Activated CD8-positive, alpha-beta T cell treated with anti-CD3 and anti-CD28 coated beads for 36 hours (primary cell): ENCODE measurements around the gene GAREM1. TPM values are rescaled to one million over a fixed set of nuclear protein-coding genes. Genes with fewer than 3 reads are reported as not detected.

Experiments
- ATAC-seq: fragments of 200-7000 bp; cut with Tn5 transposase; one replicate; pipeline ENCODE4 v1.10.0; 2021; ENCODE audit warnings: mild to moderate bottlenecking, moderate library complexity
- CTCF ChIA-PET: fragments of 350-600 bp; sonication (Branson Sonifier 250); formaldehyde crosslinking; loops from one replicate; lab custom pipeline; 2021; ENCODE audit warnings: antibody characterized with exemption; lab: Charles Lee
- POLR2A ChIA-PET: fragments of 350-600 bp; sonication (Branson Sonifier 250); formaldehyde crosslinking; loops from one replicate; lab custom pipeline; 2021; ENCODE audit warnings: antibody characterized with exemption; lab: Charles Lee
- DNase-seq: peaks from one replicate; pipeline ENCODE4 v3.0.0-alpha.2; 2020
- H3K27ac Mint-ChIP-seq: one replicate; pipeline ENCODE4 v1.8.0; 2021; ENCODE audit warnings: mild to moderate bottlenecking, mixed read lengths
- H3K27me3 Mint-ChIP-seq: one replicate; pipeline ENCODE4 v1.8.0; 2021; ENCODE audit warnings: mixed read lengths
- H3K36me3 Mint-ChIP-seq: one replicate; pipeline ENCODE4 v1.8.0; 2021; ENCODE audit warnings: low read depth, mixed read lengths
- H3K4me1 Mint-ChIP-seq: one replicate; pipeline ENCODE4 v1.8.0; 2021; ENCODE audit warnings: low read depth, mixed read lengths
- H3K4me3 Mint-ChIP-seq: one replicate; pipeline ENCODE4 v1.8.0; 2021; ENCODE audit warnings: mild to moderate bottlenecking, moderate library complexity, mixed read lengths
- H3K9me3 Mint-ChIP-seq: one replicate; pipeline ENCODE4 v1.8.0; 2021; ENCODE audit warnings: mixed read lengths
- intact Hi-C: fragments of 100-400 bp; cut with micrococcal nuclease; formaldehyde crosslinking; loops from one replicate; pipeline ENCODE4 v1.10.0; 2022
- total RNA-seq, 2 experiments: library from RNA; stranded (reverse); gene quantifications; one replicate each; pipeline ENCODE4 v1.2.3, GENCODE V29; 2021
- TF ChIP-seq, protein P1 (sequence below): fragments of 200-600 bp; IDR thresholded peaks from one replicate; pipeline ENCODE4 v1.8.0; 2022; ENCODE audit warnings: antibody characterized with exemption, mild to moderate bottlenecking

Gene GAREM1
- total RNA-seq, 2 experiments from 2014 or later: not detected

DNA sequence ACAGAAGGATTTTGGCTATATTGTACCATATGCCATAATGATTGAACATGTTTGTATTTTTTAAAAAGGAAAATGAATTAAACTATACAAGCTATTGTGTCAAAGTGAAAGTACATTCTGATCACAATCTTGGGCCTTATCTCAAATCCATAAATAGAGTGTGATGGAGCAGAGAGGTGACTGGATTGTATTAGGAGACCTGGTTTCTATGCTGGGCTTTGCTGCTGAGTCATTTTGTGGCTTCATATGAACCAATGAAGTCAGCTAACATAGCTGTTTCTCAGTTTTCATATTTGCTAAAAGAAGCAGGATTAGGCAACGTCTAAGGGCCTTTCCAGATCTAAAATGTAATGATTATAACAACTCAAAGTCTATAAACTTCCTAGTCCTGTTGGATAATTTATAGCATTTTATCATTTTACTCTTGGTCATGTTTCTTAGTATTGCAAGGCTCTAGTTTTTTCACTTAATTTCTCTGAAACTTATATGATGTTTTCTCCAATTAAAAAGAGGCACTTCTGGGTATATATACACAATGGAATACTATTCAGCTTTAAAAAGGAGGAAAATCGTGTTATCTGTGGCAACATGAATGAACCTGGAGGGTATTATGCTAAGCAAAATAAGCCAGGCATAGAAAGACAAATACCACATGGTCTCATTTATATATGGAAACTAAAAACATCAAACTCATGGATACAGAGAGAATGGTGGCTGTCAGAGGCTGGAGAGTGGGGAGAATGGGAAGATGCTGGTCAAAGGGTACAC is 168.5 kb downstream of the GAREM1 start:
- ChIA-PET CTCF (interaction anchor here (0.9 to 2.1 kb wide), 3 partner anchors 12 to 144 kb away, joined by 3 to 7 read pairs (median 4); no protein-coding TSS in a partner anchor), POLR2A (no interaction called here)
- Mint-ChIP-seq H3K27ac (no peak overlapping the region), H3K36me3 (no peaks in the 10 kb centered on the region), H3K4me1 (peaks cover 6% of the 10 kb centered on the region), H3K4me3 (no peak overlapping the region), H3K9me3 (no peaks in the 10 kb centered on the region), H3K27me3 (peaks cover 19% of the 10 kb centered on the region)
- intact Hi-C loops: no loop called here
- DNase-seq (peak; percentile 4), ATAC-seq (peak; percentile 49)
- TF ChIP-seq, protein P1, sequence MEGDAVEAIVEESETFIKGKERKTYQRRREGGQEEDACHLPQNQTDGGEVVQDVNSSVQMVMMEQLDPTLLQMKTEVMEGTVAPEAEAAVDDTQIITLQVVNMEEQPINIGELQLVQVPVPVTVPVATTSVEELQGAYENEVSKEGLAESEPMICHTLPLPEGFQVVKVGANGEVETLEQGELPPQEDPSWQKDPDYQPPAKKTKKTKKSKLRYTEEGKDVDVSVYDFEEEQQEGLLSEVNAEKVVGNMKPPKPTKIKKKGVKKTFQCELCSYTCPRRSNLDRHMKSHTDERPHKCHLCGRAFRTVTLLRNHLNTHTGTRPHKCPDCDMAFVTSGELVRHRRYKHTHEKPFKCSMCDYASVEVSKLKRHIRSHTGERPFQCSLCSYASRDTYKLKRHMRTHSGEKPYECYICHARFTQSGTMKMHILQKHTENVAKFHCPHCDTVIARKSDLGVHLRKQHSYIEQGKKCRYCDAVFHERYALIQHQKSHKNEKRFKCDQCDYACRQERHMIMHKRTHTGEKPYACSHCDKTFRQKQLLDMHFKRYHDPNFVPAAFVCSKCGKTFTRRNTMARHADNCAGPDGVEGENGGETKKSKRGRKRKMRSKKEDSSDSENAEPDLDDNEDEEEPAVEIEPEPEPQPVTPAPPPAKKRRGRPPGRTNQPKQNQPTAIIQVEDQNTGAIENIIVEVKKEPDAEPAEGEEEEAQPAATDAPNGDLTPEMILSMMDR: no peak

DNA sequence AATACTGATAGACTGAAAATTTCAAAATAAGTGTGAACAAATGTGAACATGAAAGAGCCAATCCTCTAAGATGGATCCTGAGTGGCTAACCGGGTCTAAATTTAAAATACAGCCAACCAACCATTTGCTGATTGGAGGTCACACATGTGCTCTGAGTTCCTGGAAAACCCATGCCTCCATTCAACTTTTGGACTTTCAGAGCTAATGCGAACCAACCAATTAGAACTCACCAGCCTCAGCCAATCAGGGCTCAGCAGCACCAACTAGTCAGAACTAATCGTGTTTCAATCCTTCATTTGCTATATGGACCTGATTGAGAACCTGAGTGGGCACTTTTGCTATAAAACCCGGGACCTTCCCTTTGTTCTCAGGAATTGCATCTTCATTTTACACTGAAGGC is 169.3 kb downstream of the GAREM1 start:
- peaks cover 19% of the 10 kb centered on the region for H3K27me3 Mint-ChIP-seq
- DNase-seq (no peak), ATAC-seq (no peak)
- no peaks in the 10 kb centered on the region for H3K36me3 Mint-ChIP-seq
- POLR2A ChIA-PET: no interaction called here
- H3K9me3 Mint-ChIP-seq: no peaks in the 10 kb centered on the region
- peaks cover 6% of the 10 kb centered on the region for H3K4me1 Mint-ChIP-seq
- TF ChIP-seq, protein P1: no peak
- H3K27ac Mint-ChIP-seq: no peak overlapping the region
- intact Hi-C loops: no loop called here
- CTCF ChIA-PET: interaction anchor here (1.8 to 2.1 kb wide), 2 partner anchors 12 to 30 kb away, joined by 4 to 7 read pairs; no protein-coding TSS in a partner anchor
- H3K4me3 Mint-ChIP-seq: no peak overlapping the region

DNA sequence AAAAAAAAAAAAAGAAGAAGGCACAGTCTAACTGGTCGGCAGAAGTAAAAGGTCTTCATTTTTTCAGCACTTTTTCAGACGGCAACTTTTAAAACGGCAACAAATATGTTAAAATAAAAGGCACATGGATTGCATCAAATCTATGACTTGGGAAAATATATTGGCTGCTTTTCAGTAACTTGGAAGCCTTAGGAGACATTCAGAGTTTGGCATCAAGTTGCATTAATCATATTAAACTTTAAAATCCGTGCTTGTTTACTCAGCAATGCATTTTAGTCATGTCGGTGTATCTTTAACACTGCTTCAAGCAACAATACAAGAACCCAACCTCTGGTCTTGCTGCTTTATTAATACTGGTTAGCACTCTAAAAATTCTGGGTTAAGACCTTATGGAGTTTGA is 169.8 kb downstream of the GAREM1 start:
- ChIA-PET POLR2A (no interaction called here), CTCF (no interaction called here)
- TF ChIP-seq, protein P1: no peak
- DNase-seq (no peak), ATAC-seq (no peak)
- H3K36me3 Mint-ChIP-seq: no peaks in the 10 kb centered on the region
- no peak overlapping the region for H3K27ac Mint-ChIP-seq
- no peaks in the 10 kb centered on the region for H3K9me3 Mint-ChIP-seq
- H3K4me1 Mint-ChIP-seq: peaks cover 6% of the 10 kb centered on the region
- intact Hi-C loops: no loop called here
- peaks cover 19% of the 10 kb centered on the region for H3K27me3 Mint-ChIP-seq
- no peak overlapping the region for H3K4me3 Mint-ChIP-seq

DNA sequence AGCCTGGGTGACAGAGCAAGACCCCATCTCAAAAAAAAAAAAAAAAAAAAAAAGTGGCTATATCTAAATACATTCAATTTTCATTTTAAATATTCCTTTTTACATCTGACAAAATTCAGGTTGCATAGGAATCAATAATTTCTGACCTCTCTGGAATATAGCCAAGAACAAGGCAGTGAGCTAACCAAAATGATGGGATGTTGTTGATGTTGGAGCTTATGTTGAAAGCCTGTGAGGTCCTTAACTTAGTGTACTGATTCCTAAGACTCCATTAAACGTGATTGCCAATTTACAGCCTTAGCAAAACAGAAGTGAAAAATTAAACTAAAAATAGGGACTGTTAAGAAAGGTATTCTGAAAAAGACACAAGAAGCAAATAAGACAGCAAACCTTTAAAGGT is 171.2 kb downstream of the GAREM1 start:
- peaks cover 16% of the 10 kb centered on the region for H3K27me3 Mint-ChIP-seq
- CTCF ChIA-PET: no interaction called here
- peaks cover 6% of the 10 kb centered on the region for H3K4me1 Mint-ChIP-seq
- intact Hi-C loops: no loop called here
- no peak overlapping the region for H3K27ac Mint-ChIP-seq
- no peak for DNase-seq
- H3K36me3 Mint-ChIP-seq: no peaks in the 10 kb centered on the region
- POLR2A ChIA-PET: no interaction called here
- no peaks in the 10 kb centered on the region for H3K9me3 Mint-ChIP-seq
- TF ChIP-seq, protein P1: no peak
- no peak overlapping the region for H3K4me3 Mint-ChIP-seq
- ATAC-seq: no peak

DNA sequence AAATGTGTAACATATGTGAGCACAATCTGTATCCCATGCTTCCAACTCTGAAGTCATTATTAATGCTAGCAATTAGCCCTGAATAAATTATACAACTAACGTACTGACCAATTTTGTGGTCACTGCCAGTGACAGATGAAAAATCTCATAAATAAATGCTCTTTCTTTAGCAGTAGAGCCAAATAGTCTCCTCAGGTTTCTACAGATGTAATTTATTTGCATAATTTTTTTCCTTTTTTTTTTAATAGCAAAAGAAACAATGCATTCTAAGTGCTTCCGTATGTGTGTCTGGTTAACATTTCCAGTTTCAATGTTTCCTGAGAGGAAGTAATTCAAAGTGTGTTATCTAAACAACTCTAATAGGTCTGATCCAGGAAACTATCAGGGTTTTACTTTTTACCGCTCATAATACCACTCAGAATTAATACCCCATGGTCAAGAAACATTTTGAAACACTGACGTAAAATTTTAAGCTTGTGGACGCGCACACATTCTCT is 172.5 kb downstream of the GAREM1 start:
- Mint-ChIP-seq H3K4me3 (no peak overlapping the region), H3K9me3 (no peaks in the 10 kb centered on the region), H3K36me3 (no peaks in the 10 kb centered on the region), H3K4me1 (peaks cover 6% of the 10 kb centered on the region), H3K27ac (no peak overlapping the region), H3K27me3 (peaks cover 14% of the 10 kb centered on the region)
- intact Hi-C loops: no loop called here
- CTCF ChIA-PET: interaction anchor here (0.8 kb wide), 1 partner anchor 9 kb away, joined by 3 read pairs; no protein-coding TSS in a partner anchor
- DNase-seq (no peak), ATAC-seq (no peak)
- TF ChIP-seq, protein P1: no peak
- POLR2A ChIA-PET: no interaction called here
